GM19240 (cell line): ENCODE results near the gene AMOTL2.

Experiments
- DNase-seq: peaks from one replicate; pipeline ENCODE4 v3.0.0; 2011; ENCODE audit warnings: low spot score; ENCODE audit not compliant: insufficient read length

AMOTL2 gene

DNA sequence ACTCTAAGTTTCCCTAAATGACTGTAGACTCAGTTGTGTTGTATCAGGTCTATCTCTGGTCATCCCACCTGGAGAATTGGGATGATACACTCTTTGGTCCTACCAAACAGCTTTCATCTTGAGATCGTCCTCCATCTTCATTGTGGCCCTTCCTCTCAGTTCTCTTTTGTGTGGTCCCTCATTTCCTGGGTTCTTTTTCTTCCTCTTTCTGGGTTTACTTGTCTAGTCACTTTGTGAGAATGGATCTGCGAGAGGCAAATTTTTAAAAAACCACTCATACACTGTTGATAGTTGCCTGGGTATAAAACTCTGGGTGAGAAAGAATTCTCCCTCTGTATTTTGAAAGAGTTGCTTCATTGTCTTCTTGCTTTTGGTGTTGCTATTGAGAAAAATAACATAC lies 6.0 kb upstream of the AMOTL2 start:
- no peak for DNase-seq

DNA sequence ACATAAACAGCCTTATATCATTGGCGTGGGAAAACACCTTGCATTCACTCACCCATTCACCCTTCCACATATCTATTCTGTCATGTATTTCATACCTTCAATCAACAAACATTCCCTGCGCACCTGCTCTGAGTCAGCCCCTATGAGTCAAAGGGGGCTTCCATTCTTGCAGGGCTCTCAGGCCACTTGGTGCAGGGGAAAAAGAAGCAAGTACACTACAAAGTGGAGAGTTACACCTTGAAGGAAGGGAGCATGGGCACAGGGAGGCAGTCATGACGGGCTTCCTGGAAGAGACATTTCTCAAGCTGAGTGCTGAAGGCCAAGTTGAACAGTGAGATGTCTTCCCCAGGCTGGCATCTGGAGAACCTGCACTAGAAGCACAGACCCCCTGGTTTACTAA lies 4.6 kb upstream of the AMOTL2 start:
- DNase-seq: no peak

DNA sequence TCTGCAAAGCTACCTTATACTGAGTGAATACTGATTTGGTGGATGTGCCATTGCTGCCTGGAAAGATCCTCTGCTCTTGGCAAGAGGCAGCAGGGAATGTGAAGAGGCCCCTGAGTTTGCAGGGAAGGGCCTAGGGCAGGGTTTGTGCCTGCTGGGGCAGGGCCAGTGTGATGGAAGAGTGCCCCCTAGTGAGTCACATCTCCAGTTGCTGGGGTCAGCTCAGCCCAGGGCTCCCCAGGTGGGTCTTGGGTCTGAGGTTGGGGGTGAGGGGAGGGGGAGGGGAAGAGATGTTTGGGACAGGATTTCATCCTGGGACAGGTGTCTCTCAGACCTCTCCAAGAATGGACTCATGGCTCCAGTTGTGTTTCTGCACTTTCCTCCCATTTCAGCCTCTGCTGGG lies 4.1 kb upstream of the AMOTL2 start:
- DNase-seq: no peak

DNA sequence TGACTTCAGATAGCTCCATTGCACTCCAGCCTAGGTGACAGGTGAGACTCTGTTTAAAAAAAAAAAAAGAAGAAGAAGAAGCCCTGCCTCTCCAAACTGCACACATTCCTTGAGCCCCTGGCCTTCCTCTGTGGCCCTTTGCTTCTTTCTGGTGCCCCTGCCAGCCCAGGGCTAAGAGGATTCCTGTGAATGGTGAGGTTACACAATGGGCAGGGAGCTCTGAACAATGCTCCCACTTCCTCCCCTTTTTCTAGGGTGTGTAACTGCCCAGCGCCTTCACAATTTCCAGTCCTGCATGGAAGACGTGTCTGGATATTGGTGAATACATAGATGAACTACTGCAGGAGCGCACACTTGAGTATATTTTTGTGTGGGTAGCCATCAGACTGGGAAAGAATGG lies 3.6 kb upstream of the AMOTL2 start:
- DNase-seq: no peak

DNA sequence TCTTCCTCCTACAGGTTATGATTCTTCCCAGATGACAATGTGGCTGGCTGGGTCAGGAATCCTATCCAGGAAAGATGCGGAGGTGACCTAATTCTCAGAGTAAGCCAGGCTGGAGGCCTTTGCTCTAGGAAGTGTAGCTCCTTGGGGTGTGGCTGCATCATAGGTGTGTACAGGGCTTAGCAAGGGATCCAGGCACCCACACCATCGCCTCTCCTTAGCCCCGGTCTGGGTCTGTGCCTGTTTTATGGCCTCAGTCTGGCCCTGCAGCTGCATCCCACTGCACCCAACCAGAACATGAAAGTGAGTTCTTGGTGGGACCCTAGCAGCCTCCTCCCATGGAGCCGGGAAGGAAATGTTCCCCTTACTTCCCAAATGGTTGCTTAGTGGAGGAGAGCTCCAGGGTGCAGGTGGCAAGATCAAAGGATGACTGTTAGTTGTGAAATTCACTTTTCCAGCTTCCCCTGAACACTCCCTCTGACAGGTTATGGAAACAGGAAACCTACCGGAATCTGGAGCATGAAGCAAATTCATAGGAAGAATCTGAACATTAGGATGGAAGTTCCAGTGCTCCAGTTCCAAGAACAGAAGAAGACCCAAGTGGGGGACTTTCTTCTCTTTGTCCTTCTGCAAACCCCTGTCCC lies 2.7 kb upstream of the AMOTL2 start:
- DNase-seq: no peak

DNA sequence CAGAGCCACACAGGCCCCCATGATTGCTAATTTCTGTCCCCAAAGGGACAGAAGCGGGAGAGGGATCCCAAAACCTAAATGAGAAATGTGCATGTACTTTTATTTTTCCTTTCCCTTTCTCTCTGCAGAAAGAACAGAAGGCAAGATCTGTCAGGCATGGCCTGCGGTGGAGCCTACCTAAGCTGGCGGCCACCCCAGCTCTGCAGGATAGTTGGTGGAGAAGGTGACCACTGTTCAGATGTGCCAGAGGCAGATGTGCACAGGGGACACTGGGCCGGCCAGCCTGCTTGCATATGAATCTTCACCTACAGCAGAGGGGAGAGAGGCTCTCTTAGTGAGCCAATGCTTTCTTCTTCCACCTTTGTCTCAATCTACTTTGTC lies 2.1 kb upstream of the AMOTL2 start:
- no peak for DNase-seq

DNA sequence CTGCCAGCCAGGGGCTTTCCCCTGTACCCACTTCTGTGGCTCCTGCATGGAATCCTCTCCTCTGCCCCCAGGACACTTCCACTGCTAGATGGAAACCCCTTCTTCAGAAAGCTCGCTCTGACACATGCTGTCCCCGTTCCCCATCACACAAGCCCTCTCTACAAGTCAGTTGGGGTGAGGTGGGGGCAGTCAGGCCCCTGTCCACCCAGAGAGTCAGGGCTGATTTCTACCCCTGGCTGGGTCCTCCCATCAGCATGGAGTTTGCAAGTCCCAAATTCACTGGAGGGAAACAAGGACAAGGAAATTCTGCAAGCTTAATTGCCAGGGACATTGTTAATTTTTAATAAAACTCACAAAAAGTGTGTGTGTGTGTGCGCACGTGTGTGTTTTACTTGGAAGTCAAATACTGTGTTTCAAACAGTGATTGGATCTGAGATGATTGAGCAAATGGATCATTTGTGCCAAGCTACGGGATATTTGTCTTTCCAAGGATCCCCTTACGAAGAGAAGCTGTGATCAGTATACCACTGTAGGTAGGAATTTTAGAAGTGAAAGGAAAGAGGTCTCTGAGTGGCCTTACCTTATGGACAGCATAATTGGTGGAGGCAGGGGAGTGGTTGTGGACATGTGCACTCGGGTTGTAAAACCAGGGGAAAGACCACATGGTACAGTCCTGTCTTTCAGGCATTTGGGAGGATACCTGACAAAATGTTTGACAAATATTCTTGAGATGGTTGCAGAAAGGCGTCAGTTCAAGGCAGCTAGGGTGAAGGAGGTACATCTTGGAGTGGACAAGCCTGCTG lies 1.5 kb upstream of the AMOTL2 start:
- no peak for DNase-seq

DNA sequence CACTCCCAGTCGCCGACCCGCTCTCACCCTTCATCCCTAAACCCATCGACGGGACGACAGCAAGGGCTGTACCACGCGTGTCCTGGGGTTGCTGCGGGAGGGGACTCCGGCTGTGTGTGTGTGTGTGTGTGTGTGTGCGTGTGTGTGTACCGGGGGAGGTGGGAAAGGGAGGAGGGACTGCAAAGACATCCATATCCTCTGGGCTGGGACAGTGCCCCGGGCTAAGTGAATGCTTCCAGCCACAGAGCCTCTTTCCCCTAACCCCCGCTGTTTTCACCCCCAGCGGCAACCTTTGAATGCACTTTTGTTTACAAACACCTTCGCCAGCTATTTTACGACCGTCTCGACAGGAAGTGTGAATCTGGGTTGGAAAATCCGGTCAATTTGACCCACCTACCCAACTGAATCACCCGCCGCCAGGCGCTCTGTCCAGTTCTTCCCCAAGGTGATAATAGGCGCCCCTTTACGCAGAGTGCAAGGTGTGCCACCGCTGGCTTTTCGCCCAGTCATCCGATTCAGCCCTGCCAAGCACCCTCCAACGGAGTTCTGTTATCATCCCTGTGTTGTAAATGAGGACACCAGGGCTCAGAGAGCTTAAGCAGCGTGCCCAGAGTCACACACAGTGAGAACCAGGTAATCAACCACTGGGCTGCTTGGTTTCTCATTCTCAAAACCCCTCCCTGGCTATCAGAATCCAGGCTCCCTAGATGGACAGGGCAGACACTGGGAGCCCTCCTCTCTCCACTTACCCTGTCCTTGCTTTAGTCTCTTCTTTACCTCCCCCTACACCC lies 739 bp upstream of the AMOTL2 start:
- no peak for DNase-seq

DNA sequence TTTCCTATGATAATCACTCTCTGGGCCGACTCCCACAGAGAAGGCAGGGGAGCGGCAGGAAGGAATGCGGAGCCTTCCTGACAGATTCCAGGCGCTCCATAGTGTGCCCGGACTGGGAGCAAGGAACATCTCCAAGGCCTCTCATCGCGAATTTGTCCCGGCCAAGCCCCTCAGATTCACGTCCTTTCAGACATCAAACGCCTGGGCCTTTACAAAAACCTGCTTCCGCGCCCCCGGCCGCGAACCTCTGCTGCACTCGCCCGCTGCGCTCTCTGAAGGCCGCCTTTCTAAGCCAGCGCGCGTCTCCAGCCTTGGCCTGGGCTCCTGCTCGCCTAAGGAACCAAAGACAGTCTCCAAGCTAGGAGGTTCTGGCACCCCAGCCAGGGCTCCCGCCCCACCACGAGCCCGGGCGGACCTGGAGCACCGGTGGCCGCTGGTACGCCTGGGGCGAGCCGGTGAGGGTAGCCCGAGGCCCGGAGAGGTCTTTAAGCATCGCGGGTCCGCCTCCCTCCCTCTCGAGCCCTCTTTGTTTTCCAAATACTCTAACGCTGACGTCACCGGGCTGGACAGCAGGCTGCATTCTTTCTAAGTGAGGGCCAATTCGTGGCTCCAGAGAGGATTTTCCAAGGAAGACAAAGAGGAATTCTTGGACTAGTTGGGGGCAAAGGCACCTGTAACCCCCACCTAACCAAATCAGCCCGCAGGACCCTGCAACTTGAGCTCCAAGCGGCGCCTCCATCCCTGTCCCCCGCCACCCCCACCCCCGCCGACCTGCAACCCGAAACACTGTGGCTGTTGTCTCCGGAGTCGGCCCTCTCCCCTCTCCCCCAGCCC lies 759 bp downstream of the AMOTL2 start:
- DNase-seq: no peak

DNA sequence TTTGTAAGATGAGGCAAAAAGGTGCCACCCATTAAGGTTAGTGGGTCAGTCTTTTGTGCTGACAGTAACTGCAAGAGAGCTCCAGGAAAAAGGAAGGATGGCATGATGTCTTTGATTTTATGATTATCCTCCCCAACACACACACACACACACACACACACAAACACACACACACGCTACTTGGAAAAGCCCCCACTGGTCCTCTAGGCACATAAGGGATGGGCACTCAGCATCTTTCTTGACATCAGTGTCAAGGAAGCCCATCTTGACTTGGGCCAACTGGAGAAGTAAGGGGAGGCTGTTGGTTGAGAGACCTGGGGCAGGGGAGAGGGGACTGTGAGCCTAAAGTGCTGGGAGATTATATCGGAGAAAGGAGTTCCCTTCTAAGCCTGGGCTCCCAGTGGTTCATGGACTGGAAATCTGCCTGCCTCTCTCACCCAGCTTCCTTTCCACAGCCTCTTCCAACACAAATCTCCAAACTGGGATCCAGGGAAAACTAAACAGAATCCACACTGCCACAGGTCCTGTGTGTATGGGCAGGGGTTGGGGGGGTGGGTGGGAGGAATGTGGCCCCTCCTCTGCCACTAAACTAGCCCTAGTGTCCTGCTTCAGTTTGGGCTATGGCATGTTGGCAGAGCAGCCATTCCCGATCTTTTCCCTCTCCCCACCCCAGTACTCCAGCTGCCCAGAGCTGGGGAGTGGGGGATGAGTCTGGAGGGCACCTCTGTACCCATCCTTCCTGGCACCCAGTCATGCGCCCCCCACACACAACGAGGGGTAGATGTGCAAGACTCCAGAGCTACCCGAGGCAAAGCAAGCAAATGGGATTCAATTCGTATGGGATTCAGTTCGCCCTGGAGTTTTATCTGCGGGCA lies 1.6 kb downstream of the AMOTL2 start:
- DNase-seq: no peak

DNA sequence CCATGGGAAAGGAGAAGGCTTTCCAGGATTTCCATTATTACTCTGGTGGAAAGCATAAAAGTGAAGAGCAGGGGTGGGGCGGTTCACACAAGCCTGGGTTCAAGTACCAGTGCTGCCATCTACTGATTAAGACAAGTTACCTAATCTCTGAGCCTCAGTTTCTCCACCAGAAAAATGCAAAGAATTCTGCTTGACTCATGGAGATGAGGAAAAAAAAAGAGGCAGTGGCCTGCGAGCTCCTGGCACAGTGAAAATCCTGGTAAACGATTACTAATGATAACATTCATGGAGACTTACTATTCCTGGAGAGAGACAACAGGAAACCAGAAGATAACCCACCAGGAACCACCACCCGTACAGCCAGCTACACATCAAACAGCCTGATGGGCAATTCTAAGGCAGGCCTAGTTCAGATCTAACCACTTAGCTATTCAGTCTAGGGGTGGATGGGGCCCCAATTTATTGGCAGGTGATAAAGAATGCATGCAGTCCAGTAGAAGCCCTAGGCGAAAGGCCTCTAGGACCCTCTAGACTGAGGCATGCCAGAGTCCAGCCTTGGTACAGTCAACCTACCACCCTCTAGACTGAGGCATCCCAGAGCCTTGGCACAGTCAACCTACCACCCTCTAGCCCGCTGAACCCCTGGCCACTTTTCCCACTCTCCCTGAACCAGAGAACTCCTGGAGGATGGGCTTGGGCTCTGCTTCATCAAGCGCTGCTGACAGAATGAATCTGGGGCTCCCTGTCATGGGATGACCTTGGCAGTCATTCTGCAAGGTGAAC lies 2.5 kb downstream of the AMOTL2 start:
- no peak for DNase-seq

DNA sequence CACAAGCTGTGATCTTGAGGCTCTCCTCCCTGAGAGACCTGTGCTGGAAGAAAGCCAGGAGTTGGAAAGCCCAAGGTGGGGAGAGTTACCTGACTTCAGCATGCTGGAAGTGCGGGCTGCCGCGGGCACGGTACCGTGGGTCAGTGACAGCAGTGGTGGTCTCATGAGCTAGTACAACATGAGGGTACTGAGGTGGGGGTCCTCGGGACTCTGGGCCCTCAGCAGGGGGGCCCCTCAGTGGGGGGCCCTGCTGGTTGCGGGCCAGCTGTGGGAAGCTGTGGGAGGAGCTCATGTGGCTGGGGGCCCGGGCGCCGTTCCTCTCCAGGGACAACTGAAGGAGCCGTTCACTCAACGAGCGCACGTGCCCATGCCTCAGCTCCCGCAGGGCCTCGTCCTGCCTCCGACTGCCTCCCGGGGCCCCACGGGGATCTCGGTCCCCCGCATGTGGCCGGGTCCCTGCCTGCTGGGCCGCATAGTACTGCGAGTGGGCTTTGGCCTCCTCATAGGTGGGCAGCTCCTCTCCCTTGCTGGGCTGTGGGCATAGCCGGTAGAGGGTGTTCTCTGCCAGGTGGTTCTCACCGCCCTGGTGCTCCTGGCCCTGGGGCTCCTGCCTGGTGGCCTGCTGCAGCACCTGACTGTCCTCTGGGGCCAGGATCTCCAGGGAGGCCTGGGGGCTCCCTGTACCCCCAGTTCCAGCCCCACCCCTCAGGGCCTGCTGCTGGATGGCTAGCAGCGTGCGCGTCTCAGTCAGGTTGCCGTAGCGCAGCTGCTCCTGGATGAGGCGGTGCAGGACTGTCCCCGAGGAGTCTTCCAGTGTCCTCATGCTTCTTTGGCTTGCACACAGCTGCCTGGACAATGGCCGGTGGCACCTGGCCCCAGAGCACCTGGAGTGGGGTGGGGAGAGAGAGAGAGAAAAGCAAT lies 3.4 kb downstream of the AMOTL2 start:
- DNase-seq: no peak

DNA sequence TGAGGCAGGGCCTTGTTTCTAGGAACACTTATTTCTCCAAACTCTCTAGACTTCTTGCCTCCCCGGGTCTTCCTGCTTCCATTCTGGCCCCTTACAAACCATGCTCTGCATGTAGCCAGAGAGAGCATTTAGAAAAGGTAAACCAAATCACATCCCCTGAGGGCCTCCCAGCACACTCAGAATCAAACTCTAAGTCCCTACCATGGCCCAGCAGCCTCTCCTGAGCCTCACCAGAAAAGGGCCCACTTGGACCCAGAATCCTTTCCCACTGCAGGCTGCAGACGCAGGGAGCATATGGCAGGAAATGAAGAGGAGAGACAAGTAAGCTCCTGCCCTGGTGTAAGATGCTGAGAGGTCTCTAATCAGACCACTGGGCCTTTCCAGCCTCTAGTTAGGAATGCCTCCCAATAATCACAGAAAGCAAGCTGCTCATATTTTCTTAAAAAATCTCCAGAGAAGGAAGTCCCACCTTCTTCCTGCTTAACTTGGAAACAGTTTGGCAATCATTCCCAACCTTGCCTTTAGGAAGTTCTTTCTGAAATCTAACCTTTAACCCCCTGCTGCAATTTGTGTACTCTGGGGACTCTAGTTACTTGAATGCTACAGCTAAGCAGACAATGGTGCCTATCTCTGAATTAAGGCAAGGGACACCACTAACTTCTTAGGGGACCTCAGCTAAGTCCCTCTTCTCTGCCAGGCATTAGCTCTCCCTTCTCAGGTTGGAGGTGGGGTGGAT lies 4.2 kb downstream of the AMOTL2 start:
- no peak for DNase-seq

DNA sequence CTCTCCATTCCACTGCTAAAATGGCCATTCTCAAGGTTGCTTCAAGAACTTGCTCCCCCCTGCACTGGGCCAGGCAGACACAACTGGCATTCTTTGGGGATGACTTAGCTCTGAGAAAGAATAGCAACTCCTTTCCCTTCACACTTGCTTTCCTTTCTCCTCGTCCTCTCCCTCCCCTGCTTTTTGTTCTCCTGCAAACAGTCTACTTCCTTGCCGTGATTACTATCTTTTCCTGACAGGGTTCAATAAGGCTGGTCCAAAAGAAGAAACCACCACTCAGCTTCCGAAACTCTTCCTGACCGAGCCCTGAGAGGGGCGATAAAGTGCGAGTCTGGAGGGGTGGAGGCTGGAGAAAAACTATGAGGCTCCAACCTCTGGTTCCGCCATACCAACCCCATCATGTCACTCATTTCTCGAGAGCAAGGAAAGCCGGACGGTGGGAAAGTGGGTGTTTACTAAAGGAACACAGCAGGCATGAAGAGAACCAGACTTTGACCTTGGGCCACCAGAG lies 5.0 kb downstream of the AMOTL2 start:
- no peak for DNase-seq

DNA sequence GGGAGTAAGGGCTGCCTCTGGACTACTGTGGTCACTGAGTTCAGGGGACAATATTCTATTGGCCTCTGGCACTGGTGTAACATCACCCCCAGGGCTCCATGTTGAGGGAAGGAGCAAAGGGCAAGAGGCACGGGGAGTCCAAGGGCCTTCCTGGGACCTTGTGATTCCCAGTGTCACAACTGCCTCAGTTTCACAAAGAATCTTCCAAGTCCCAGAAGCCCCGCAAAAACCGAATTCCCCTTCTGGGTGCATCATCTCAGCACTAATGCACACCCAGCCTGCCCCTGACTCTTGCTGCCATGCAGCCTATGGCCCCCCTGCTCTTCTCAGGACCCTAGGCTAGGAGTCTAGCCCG lies 5.5 kb downstream of the AMOTL2 start:
- DNase-seq: no peak

DNA sequence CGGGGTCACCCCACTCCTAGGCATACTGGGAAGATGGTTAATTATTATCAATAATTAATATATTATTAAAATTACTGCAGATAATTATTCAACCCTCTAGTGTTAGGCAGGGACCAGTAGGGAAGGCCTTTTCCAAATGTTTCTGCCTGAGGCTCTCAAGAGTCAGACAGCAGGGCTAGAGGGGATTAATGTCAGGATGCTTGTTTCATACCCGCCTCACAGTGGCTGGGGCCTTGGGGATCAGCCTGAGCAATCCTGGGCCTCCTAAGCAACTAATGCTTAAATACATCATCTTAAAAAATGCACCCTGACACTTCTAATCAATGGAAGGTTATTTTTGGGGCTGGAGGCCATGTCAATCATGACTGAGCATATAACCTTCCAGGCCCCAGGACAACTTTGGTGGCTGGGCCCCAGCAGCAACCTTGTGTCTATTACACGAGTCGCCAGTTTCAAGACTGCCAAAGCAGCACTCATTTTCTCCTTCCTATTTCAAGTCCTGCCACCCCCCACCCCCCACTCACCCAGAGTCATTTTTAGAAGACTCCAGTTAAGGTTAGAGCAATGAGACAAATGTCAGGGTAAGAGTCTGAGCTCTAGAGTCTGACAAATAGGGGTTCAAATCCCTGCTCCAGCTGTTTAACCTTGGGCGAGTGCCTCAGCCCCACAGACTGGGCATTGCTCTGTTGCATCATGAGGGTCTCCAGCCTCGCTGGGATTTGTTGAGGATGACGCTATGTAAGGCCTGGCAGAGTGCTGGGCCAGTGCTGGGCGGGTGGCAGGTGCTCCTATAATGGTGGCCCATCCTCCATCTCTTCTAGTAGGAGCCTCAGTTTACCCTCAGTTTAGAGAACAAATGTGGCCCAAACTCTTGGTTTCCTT lies 6.1 kb downstream of the AMOTL2 start:
- no peak for DNase-seq
